GM12873 (cell line): Measurements from ENCODE around the gene LUZP2.

ENCODE experiments used
- TF ChIP-seq, protein P1 (sequence below): IDR thresholded peaks from 2 replicates; pipeline ENCODE4 v1.5.1; 2012; ENCODE audit warnings: low read depth, mild to moderate bottlenecking, moderate library complexity, low read length, control low read depth; ENCODE audit not compliant: insufficient read depth; ENCODE audit errors: missing control alignments

LUZP2 gene

DNA sequence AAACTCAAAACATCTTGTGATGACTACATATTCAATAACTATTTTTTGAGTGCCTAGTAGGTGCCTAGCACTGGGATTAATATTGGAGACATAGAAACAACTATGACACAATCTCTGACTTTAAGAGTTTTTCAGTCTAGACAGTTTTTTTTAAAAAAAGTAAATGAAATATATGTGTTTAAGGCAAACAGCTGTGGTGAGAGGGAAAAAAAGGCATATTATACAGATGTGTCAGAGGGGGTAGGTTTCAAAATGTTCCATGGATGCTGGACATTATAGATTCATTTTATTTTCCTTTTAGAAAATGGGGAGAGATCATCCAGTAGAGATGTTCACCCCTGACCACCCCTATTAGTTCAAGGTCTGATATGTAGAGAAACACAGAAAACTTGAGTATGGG lies 90.8 kb downstream of the LUZP2 start:
- TF ChIP-seq, protein P1, sequence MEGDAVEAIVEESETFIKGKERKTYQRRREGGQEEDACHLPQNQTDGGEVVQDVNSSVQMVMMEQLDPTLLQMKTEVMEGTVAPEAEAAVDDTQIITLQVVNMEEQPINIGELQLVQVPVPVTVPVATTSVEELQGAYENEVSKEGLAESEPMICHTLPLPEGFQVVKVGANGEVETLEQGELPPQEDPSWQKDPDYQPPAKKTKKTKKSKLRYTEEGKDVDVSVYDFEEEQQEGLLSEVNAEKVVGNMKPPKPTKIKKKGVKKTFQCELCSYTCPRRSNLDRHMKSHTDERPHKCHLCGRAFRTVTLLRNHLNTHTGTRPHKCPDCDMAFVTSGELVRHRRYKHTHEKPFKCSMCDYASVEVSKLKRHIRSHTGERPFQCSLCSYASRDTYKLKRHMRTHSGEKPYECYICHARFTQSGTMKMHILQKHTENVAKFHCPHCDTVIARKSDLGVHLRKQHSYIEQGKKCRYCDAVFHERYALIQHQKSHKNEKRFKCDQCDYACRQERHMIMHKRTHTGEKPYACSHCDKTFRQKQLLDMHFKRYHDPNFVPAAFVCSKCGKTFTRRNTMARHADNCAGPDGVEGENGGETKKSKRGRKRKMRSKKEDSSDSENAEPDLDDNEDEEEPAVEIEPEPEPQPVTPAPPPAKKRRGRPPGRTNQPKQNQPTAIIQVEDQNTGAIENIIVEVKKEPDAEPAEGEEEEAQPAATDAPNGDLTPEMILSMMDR, result no peak

- TF ChIP-seq, protein P1, result no peak
Measured at GRCh38 chr11:24588081-24588480, 91.2 kb downstream of the LUZP2 start.

DNA sequence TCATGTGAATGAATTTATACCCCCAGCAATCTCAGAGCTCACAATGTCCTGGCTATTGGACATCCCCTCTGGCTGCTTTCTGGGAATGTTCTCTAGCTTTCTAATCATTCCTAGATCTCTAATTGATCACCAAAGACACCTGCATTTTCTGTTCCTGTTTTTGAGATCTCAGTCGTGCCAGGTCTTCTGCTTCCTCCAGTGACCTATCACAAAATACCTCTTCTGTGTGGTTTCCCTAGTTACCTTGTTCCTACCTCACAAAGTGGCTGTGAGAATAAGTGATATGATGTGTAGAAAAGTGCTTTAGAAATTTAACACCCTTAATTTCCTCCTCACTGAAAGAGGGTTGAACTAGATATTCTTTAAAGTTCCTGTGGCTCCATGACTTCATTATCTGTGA lies 92.2 kb downstream of the LUZP2 start:
- TF ChIP-seq, protein P1, result no peak

DNA sequence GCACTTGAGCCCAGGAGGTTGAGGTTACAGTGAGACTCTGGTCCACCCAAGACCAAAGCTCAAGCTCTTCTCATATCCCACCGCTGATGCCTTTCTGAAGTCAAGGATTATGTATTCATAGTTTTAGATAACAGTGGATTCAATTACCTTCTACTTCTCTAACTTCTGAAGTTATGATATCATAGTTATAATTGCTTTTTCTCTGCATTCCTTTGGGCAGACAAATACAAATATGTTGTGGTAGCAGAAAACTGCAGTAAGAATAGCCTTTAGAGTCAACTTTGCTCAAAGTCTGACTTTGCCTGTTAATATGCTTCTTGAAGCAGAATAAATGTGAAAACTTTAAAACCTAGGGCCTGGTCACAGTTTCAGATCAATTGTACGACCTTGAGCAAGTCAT lies 94.4 kb downstream of the LUZP2 start:
- TF ChIP-seq, protein P1, result no peak

GRCh38 chr11:24592360-24592759 lies 95.5 kb downstream of the LUZP2 start:
- TF ChIP-seq, protein P1, result no peak

DNA sequence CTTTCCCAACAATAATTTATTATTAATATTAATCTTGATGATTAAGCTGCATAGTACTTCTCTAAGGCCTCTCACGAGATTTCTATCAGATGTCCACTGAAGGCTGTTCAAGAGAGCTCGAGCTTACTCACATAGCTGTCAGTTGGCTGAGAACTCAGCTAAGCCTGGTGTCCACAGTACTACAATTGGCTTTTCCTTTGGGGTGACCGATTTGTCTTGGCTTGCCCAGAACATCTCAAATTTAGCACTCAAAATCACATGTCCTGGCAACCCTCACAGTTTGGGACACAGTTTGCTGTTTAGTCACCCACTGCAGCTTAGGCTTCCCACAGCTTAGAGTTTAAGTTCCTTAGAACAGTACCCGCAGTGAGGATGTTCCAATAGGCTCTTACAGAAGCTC lies 96.5 kb downstream of the LUZP2 start:
- TF ChIP-seq, protein P1, result no peak

GRCh38 chr11:24594401-24594800 lies 97.5 kb downstream of the LUZP2 start:
- TF ChIP-seq, protein P1, result no peak
